BJ (cell line): ENCODE measurements around the gene BIRC3. TPM values are rescaled to one million over a fixed set of nuclear protein-coding genes. Genes with fewer than 3 reads are reported as not detected.

Source experiments
- CTCF ChIA-PET: fragments of 350-600 bp; formaldehyde crosslinking; extraction: SDS; loops from one replicate; lab custom pipeline; 2021; ENCODE audit warnings: antibody characterized with exemption, inconsistent platforms; lab: Yijun Ruan, JAX
- POLR2A ChIA-PET: fragments of 300-600 bp; sonication (Branson Sonifier 250); formaldehyde crosslinking; extraction: SDS; loops from one replicate; lab custom pipeline; 2021; ENCODE audit warnings: antibody characterized with exemption; lab: Charles Lee
- DNase-seq: peaks from one replicate; pipeline ENCODE4 v3.0.0-alpha.2; 2011; ENCODE audit warnings: low read depth
- H3K27me3 ChIP-seq: 2 replicates; pipeline ENCODE4 v1.6.0; 2011; ENCODE audit warnings: low read length; ENCODE audit not compliant: control insufficient read depth, insufficient read depth
- H3K36me3 ChIP-seq: 2 replicates; pipeline ENCODE4 v1.5.1; 2011; ENCODE audit warnings: low read length; ENCODE audit not compliant: control insufficient read depth, insufficient read depth
- H3K4me3 ChIP-seq: 2 replicates; pipeline ENCODE4 v1.5.1; 2011; ENCODE audit warnings: low read depth, mild to moderate bottlenecking, control low read depth, low read length
- CTCF ChIP-seq: IDR thresholded peaks from 2 replicates; pipeline ENCODE4 v1.5.1; 2011; ENCODE audit warnings: low read depth, mild to moderate bottlenecking, control low read depth, inconsistent platforms, low read length, moderate library complexity; ENCODE audit not compliant: insufficient read depth
- polyA plus RNA-seq: library from polyadenylated mRNA; depleted of rRNA; stranded (reverse); fragments of >200 nt; gene quantifications from 2 replicates; pipeline ENCODE4 v1.2.3, GENCODE V29; 2011

BIRC3 gene
- polyA plus RNA-seq, 1 experiment: 0.48 TPM

GRCh38 chr11:102347462-102348370, 30.4 kb downstream of the BIRC3 start:
- POLR2A ChIA-PET: no interaction called here
- DNase-seq: no peak
- TF ChIP-seq CTCF: no peak

DNA sequence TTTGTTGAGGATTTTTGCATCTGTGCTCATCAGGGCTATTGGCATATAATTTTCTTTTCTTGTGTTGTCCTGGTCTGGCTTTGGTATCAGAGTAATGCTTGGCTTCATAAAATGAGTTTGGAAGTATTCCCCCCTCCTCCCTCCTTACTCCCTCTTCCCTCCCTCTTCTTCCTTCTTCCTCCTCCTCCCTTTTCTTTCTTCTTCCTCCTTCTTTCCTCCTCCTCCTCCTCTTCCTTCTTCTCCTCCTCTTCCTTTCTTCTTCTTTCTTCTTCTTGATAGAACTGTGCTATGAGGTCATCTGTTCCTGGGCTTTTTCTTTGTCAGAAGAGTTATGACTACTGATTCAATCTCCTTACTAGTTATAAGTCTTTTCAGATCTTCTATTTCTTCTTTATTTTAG, 39.8 kb downstream of the BIRC3 start:
- Histone ChIP-seq H3K27me3 (no peaks in the 10 kb centered on the region), H3K36me3 (peaks cover 5% of the 10 kb centered on the region), H3K4me3 (no peak overlapping the region)
- ChIA-PET CTCF (interaction anchor here (1.0 kb wide), 1 partner anchor 139 kb away, joined by 3 read pairs; no protein-coding TSS in a partner anchor), POLR2A (no interaction called here)
- TF ChIP-seq CTCF: no peak
- DNase-seq: no peak

More at GRCh38 chr11:102347462-102348370, 30.4 kb downstream of the BIRC3 start:
- no peaks in the 10 kb centered on the region for H3K27me3 ChIP-seq
- H3K4me3 ChIP-seq: peak overlapping the region; percentile 49
- H3K36me3 ChIP-seq: no peaks in the 10 kb centered on the region
- CTCF ChIA-PET: interaction anchor here (0.7 to 1.4 kb wide), 2 partner anchors 36 to 53 kb away, joined by 3 to 5 read pairs; no protein-coding TSS in a partner anchor

DNA sequence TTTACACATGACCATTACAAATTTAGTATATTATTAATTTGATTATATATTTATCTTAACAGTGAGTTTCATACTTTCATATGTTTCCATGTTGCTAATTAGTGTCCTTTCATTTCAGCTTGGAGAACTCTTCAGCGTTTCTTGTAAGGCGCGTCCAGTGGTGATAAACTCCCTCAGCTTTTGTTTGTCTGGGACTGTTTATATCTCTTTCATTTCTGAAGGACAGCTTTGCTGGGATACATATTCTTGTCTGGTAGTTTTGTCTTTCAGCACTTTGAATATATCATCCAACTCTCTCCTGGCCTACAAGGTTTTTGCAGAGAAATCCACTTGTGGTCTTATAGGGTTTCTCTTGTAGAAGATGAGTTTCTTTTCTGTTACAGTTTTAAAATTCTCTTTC, 42.1 kb downstream of the BIRC3 start:
- POLR2A ChIA-PET: no interaction called here
- no peak for TF ChIP-seq CTCF
- Histone ChIP-seq H3K4me3 (no peak overlapping the region), H3K27me3 (no peaks in the 10 kb centered on the region), H3K36me3 (peaks cover 6% of the 10 kb centered on the region)
- CTCF ChIA-PET: interaction anchor here (0.7 to 2.6 kb wide), 3 partner anchors 10 to 32 kb away, joined by 3 to 8 read pairs (median 5); no protein-coding TSS in a partner anchor
- DNase-seq: no peak

- peaks cover 10% of the 10 kb centered on the region for H3K36me3 ChIP-seq
- H3K4me3 ChIP-seq: no peak overlapping the region
- CTCF ChIA-PET: interaction anchor here (0.6 to 2.6 kb wide), 4 partner anchors 11 to 1099 kb away, joined by 3 to 8 read pairs (median 4); no protein-coding TSS in a partner anchor
- TF ChIP-seq CTCF: no peak
- no peaks in the 10 kb centered on the region for H3K27me3 ChIP-seq
- no peak for DNase-seq
- POLR2A ChIA-PET: no interaction called here
These were observed 43.4 kb downstream of the BIRC3 start for GRCh38 chr11:102360681-102361080.
